Muscle layer of colon (tissue), 2 donors: ENCODE measurements around the gene REC8.
"Not testable (repeated sequence)": the region's sequence is repeated elsewhere in the genome, so short reads cannot be mapped to it uniquely, and the experiment has no call there.

Source experiments
- H3K27ac ChIP-seq: one replicate; pipeline ENCODE4 v1.7.0; 2013; ENCODE audit warnings: low read depth, mild to moderate bottlenecking, low read length, moderate library complexity
- H3K27me3 ChIP-seq, 2 donors: one replicate each; pipeline ENCODE4 v1.7.0; 2013; ENCODE audit warnings: low read length in 2 of 2, mild to moderate bottlenecking in 2 of 2; ENCODE audit not compliant: insufficient read depth in 2 of 2, control insufficient read depth in 1 of 2
- H3K36me3 ChIP-seq: one replicate; pipeline ENCODE4 v1.7.0; 2013; ENCODE audit warnings: mild to moderate bottlenecking, low read length; ENCODE audit not compliant: insufficient read depth
- H3K4me1 ChIP-seq: one replicate; pipeline ENCODE4 v1.7.0; 2013; ENCODE audit warnings: mild to moderate bottlenecking, low read length; ENCODE audit not compliant: insufficient read depth
- H3K4me3 ChIP-seq, 2 donors: one replicate each; pipeline ENCODE4 v1.7.0; 2013; ENCODE audit warnings: low read length in 2 of 2, low read depth in 1 of 2, mild to moderate bottlenecking in 1 of 2, moderate library complexity in 1 of 2
- H3K9ac ChIP-seq: one replicate; pipeline ENCODE4 v1.7.0; 2013; ENCODE audit warnings: low read length
- H3K9me3 ChIP-seq: one replicate; pipeline ENCODE4 v1.7.0; 2013; ENCODE audit warnings: mild to moderate bottlenecking, low read length
- donor health status: abdominal sarcoma.
- donor health status: Adenocarcinoma of cecum.

REC8 gene

DNA sequence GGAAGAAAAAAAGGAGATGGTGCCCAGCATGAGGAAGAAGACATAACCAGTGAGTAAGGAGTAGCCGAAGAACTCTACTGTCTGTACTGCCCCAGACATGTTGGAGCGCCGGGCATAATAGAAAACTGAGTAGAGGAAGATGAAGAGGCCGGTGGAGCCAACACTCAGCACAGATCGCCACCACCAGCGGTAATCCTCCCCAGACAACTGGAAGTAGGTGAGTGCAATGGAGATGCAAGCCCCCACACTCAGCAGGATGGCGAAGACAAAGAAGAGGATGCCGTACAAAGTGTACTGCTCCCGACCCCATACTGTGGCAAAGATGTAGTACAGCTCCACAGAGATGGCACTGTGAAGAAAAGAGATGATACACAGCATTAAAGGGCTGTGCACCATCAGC, 17.6 kb downstream of the REC8 start:
- peaks cover 41% of the 10 kb centered on the region for H3K36me3 ChIP-seq
- H3K4me3 ChIP-seq: no peak overlapping the region
- H3K9me3 ChIP-seq: no peaks in the 10 kb centered on the region
- H3K4me1 ChIP-seq: peaks cover 18% of the 10 kb centered on the region
- no peaks in the 10 kb centered on the region for H3K27me3 ChIP-seq
- no peak overlapping the region for H3K9ac ChIP-seq
- no peak overlapping the region for H3K27ac ChIP-seq

DNA sequence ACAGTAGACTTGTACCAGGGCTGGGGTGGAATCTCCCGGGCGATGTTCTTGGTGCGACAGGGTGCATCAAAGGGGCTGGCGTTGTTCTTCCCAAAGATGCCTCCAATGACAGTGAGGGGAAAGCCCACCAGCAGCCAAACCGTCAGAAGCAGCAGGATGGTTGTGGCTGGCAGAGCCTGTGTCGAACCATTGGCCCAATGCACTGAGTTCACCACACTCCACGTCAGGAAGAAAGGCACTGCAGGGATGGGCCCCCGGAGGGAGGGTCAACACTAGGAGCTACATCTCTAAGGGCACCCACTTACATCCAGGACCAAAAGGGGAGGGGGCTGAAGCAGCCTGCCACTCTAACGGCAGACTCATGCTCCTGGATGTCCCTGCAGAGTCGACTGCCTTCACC, 18.5 kb downstream of the REC8 start:
- Histone ChIP-seq H3K4me3 (no peak overlapping the region), H3K27me3 (no peaks in the 10 kb centered on the region), H3K27ac (no peak overlapping the region), H3K36me3 (peaks cover 32% of the 10 kb centered on the region), H3K9me3 (no peaks in the 10 kb centered on the region), H3K4me1 (peaks cover 23% of the 10 kb centered on the region), H3K9ac (no peak overlapping the region)

DNA sequence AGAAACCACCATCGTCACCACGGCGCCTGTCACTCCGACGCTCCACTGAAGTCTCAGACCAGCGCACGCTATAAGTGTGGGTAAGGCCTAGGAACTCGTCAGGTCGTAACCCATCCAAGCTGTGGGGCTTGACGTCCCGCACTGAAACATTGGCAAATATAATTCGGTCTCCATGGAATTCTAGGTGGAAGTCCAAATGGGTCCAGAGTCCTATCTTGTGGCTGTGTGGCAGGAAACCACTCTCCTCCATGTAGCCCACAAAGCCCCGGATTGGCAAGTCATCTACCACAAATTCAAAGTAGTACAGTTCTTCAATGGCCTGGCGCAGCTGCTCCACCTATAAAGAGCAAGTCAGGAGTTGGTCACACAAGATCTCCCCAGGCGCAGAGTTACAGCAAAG, 21.1 kb downstream of the REC8 start:
- H3K9me3 ChIP-seq: no peaks in the 10 kb centered on the region
- H3K9ac ChIP-seq: no peak overlapping the region
- H3K4me1 ChIP-seq: peaks cover 21% of the 10 kb centered on the region
- H3K36me3 ChIP-seq: peaks cover 16% of the 10 kb centered on the region
- no peaks in the 10 kb centered on the region for H3K27me3 ChIP-seq
- no peak overlapping the region for H3K27ac ChIP-seq
- H3K4me3 ChIP-seq: no peak overlapping the region

DNA sequence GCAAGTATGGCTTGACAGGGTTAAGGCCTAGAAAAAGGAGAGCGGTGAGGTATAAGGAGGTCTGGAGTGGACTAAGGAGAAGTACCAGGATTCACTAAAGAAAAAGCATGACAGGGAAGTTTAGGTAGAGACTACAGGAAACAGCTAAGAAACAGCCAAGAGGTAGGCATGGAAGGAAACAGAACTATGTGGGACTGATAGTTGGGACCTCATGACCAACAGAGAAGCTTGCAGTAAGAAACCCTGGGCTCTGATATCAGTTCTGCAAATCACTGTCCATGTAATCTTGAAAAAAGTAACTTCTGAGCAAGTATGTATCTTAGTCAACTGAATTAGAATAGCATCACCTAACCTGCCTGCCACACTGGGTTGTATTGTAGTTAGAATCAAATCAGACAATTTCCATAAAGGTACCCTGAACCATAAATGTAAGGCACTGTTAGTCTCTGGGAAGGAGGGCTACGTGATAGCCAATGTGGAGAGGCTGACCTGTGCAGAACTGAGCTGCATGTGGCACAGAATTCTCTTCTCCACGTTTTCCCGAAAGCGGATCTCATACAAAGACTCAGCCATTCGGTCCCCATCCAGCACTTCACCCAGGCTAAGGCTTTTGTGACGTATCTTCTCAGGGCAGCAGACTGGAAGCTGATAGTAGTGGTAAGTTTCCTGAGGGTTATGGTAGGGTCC, 22.4 kb downstream of the REC8 start:
- Histone ChIP-seq H3K4me3 (peak overlapping the region; percentile 91 to 95), H3K36me3 (peaks cover 16% of the 10 kb centered on the region), H3K27ac (peak overlapping the region; percentile 99), H3K9me3 (no peaks in the 10 kb centered on the region), H3K27me3 (no peaks in the 10 kb centered on the region), H3K9ac (peak overlapping the region; percentile 76), H3K4me1 (peaks cover 20% of the 10 kb centered on the region)

DNA sequence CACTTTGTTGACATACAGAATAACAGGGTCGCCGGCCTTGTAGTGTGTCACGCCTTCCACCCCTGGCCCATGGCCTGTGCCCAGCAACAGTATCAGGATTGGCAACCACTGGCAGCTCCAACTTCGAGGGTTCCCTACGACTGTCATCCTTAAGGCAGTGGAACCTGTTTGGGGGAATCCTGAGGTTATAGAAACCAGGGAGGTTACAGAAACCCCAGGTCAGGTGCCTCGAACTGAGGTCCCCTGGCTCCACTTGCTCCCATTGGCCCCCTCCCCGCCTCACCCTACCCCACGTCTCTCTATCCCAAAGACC, 22.9 kb downstream of the REC8 start:
- H3K27me3 ChIP-seq: no peaks in the 10 kb centered on the region
- no peaks in the 10 kb centered on the region for H3K9me3 ChIP-seq
- peak overlapping the region; percentile 99 for H3K27ac ChIP-seq
- H3K4me3 ChIP-seq: peak overlapping the region; percentile 91 to 95
- peaks cover 16% of the 10 kb centered on the region for H3K36me3 ChIP-seq
- peaks cover 20% of the 10 kb centered on the region for H3K4me1 ChIP-seq
- peak overlapping the region; percentile 76 for H3K9ac ChIP-seq

DNA sequence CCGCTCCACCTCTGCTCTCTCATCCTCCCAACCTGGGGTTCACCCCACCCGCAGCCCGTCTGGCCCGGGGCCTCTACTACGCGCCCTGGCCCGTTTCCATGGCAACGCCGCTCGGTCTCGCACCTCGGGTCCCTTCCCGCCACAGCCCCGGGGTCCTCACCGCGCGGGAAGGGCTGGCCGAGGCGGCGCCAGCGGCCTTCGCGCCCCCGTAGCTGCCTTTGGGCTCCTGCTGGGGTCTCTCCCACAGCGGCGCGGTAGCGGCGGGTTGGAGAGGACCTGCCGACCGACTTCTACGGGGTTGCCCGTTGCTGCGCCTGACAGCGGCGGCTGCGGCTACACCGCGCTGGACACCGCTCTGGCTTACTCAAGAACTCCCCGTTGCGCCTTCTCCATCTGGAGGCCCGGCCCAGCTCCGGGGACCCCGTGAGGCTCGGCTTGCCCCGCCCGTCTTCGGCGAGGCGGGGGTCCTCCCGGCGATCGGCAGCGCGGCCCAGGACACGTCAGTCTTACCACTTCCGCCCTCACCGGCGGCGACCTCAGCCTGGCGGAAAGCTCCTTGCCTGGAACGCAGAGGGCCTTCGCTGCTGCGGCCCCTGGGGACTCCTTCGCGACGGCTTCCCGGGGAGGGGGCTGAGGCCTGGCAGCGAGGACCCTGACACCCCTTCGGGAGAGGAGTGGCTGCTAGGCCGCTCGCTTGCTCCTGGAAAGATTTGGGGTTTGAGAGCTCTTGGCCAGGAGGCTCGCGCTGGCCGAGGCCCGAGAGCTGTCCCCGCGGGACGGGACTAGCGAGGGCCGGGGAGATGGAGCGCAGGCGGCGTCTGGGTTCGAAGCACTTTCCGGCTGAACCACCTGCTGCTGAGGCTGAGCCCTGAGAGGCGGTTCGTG, 23.5 kb downstream of the REC8 start, which contains the start of gene TM9SF1:
Gene TM9SF1, minus strand, starts transcription at position 256 of the 885 bp plus-strand sequence. CDS start 422 bp downstream, outside the sequence.
- peak within 1 kb of the TSS; percentile 99 for H3K27ac ChIP-seq
- H3K4me3 ChIP-seq: peak within 1 kb of the TSS; percentile 91 to 95
- H3K27me3 ChIP-seq: no peaks in the 10 kb centered on the region
- no peaks in the 10 kb centered on the region for H3K9me3 ChIP-seq
- H3K4me1 ChIP-seq: peaks cover 20% of the 10 kb centered on the region
- peaks cover 16% of the 10 kb centered on the region for H3K36me3 ChIP-seq
- H3K9ac ChIP-seq: peak within 1 kb of the TSS; percentile 97

DNA sequence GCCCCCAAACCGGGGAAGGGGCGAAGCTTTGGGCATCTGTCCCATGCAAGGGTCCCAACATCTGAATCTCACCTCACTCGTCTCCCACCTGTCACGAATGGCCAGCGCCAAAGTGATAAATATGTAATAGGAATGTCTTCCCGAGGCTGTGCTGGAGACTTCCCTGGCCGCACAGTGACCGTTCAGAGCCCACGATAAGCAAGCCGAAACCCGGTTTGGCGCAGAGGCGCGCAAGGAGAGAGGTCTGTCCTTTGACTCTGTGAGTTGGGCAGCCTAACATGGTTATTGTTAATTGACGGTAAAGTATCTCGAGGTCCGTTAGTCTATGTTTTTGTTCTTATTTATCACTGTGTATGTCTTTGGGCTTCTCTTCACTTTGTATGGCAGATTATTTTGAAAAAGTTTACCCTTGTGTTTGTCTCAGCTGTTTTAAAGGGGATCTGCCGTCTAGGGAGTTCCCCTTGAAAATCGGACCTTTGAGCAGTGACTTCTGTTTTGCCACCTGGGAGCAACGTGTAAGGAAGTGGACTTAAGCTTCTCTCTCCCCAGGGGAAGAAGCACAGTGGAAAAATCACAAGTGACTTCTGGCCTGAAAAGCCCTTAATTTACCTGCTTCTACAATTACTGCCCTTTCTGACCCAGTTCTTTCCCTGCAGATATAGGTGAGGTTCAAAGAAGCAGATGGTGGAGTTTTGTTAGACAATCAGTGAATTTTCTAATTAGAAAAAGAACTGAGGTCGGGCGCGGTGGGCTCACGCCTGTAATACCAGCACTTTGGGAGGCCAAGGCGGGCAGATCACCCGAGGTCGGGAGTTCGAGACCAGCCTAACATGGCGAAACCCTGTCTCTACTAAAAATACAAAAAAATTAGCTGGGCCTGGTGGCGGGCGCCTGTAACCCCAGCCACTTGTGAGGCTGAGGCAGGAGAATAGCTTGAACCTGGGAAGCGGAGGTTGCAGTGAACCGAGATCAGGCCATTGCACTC, 24.5 kb downstream of the REC8 start:
- H3K27me3 ChIP-seq: no peaks in the 10 kb centered on the region
- peak overlapping the region; percentile 97 for H3K9ac ChIP-seq
- H3K27ac ChIP-seq: peak overlapping the region; percentile 99
- H3K36me3 ChIP-seq: peaks cover 16% of the 10 kb centered on the region
- no peaks in the 10 kb centered on the region for H3K9me3 ChIP-seq
- peaks cover 20% of the 10 kb centered on the region for H3K4me1 ChIP-seq
- peak overlapping the region; percentile 91 to 95 for H3K4me3 ChIP-seq

DNA sequence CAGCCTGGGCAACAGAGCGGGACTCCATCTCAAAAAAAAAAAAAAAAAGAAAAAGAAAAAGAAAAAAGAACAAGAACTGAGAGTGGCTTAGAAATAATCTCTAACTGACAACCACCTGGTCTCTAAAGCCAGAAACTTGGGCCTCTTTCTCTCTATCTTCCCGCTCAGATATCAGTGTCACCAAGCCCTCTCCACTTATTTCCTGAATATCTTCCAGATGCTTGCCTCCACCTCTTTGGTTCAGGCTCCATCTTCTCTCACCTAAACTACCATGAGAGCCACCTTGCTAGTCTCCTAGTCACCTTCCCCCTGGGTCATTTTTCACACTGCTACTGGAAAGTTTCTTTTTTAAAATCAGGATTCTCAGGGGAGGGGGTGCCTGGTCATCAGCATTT, 25.2 kb downstream of the REC8 start:
- Histone ChIP-seq H3K4me3 (no peak overlapping the region), H3K36me3 (peaks cover 12% of the 10 kb centered on the region), H3K4me1 (peaks cover 20% of the 10 kb centered on the region), H3K9me3 (no peaks in the 10 kb centered on the region), H3K27ac (no peak overlapping the region), H3K9ac (no peak overlapping the region), H3K27me3 (no peaks in the 10 kb centered on the region)

DNA sequence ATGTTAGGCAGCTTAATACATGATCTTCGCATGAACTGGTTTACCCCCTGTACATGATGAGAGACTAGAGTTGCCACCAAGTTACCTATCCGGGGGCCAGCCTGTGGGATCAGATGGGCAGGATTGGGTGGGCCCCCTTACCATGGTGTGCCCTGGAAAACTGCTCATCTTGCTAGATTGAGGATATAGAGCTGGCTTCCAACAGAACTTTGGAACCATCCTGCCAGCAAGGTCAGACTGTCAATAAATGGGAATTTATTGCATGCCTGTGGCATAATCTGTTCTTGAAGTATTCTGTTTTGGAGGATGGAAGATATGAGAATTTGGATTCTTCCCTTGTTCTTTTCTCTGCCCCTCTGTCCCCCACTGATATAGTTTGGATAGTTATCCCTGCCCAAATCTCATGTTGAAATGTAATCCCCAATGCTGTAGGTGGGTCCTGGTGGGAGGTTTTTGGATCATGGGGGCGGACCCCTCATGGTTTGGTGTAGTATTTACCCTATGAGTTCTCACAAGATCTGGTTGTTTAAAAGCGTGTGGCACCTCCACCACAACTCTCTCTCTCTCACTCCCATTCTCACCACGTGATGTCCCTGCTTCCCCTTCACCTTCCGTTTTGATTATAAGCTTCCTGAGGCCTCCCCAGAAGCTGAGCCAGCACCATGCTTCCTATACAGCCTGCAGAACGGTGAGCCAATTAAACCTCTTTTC, 27.1 kb downstream of the REC8 start:
- no peaks in the 10 kb centered on the region for H3K36me3 ChIP-seq
- no peak overlapping the region for H3K9ac ChIP-seq
- H3K27me3 ChIP-seq: no peaks in the 10 kb centered on the region
- no peak overlapping the region for H3K27ac ChIP-seq
- no peaks in the 10 kb centered on the region for H3K9me3 ChIP-seq
- no peak overlapping the region for H3K4me3 ChIP-seq
- peaks cover 19% of the 10 kb centered on the region for H3K4me1 ChIP-seq

DNA sequence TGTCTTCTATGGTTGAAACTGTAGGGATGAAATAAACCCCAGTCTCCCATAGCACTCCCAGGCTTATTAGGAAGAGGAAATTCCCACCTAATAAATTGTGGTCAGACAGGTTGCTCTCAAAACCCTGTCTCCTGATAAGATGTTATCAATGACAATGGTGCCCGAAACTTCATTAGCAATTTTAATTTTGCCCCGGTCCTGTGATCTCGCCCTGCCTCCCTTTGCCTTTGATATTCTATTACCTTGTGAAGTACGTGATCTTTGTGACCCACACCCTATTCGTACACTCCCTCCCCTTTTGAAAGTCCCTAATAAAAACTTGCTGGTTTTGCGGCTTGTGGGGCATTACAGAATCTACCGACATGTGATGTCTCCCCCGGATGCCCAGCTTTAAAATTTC, 30.7 kb downstream of the REC8 start:
- not testable (repeated sequence) for H3K9me3 ChIP-seq, H3K4me1 ChIP-seq, H3K27me3 ChIP-seq, H3K27ac ChIP-seq, H3K9ac ChIP-seq, H3K4me3 ChIP-seq
- H3K36me3 ChIP-seq: peaks cover 21% of the 10 kb centered on the region
